Activated CD4-positive, alpha-beta memory T cell treated with anti-CD3 and anti-CD28 coated beads for 36 hours (primary cell): ENCODE measurements around the gene GAB1. TPM values are rescaled to one million over a fixed set of nuclear protein-coding genes. Genes with fewer than 3 reads are reported as not detected.

Source experiments
- CTCF ChIA-PET: fragments of 350-600 bp; sonication (Branson Sonifier 250); formaldehyde crosslinking; loops from one replicate; lab custom pipeline; 2021; ENCODE audit warnings: antibody characterized with exemption, inconsistent platforms; lab: Charles Lee
- POLR2A ChIA-PET: fragments of 350-600 bp; sonication (Branson Sonifier 250); formaldehyde crosslinking; loops from one replicate; lab custom pipeline; 2021; ENCODE audit warnings: antibody characterized with exemption; lab: Charles Lee
- DNase-seq: peaks from one replicate; pipeline ENCODE4 v3.0.0-alpha.2; 2020
- H3K27ac Mint-ChIP-seq: one replicate; pipeline ENCODE4 v1.8.0; 2021; ENCODE audit warnings: mixed read lengths
- H3K27me3 Mint-ChIP-seq: one replicate; pipeline ENCODE4 v1.8.0; 2021; ENCODE audit warnings: mixed read lengths
- H3K36me3 Mint-ChIP-seq: one replicate; pipeline ENCODE4 v1.8.0; 2021; ENCODE audit warnings: mixed read lengths
- H3K4me1 Mint-ChIP-seq: one replicate; pipeline ENCODE4 v1.8.0; 2021; ENCODE audit warnings: low read depth, mixed read lengths
- H3K4me3 Mint-ChIP-seq: one replicate; pipeline ENCODE4 v1.8.0; 2021; ENCODE audit warnings: mild to moderate bottlenecking, mixed read lengths
- H3K9me3 Mint-ChIP-seq: one replicate; pipeline ENCODE4 v1.8.0; 2021; ENCODE audit warnings: mixed read lengths
- intact Hi-C: fragments of 100-400 bp; cut with micrococcal nuclease; formaldehyde crosslinking; loops from one replicate; pipeline ENCODE4 v1.15.1; 2023
- total RNA-seq, 2 experiments: library from RNA; stranded (reverse); gene quantifications; one replicate each; pipeline ENCODE4 v1.2.3, GENCODE V29; 2021

GAB1 gene
- total RNA-seq, 2 experiments from 2014 or later = 0.34 to 0.45 TPM

GRCh38 chr4:143441678-143442077, 105.0 kb downstream of the GAB1 start:
- H3K36me3 Mint-ChIP-seq = no peaks in the 10 kb centered on the region
- H3K4me3 Mint-ChIP-seq = no peak overlapping the region
- H3K4me1 Mint-ChIP-seq = no peaks in the 10 kb centered on the region
- H3K27me3 Mint-ChIP-seq = no peaks in the 10 kb centered on the region
- DNase-seq = no peak
- no peak overlapping the region for H3K27ac Mint-ChIP-seq
- ChIA-PET POLR2A (no interaction called here), CTCF (no interaction called here)
- no peaks in the 10 kb centered on the region for H3K9me3 Mint-ChIP-seq
- intact Hi-C loops = no loop called here

- H3K9me3 Mint-ChIP-seq = no peaks in the 10 kb centered on the region
- CTCF ChIA-PET = no interaction called here
- intact Hi-C loops = no loop called here
Measured at GRCh38 chr4:143443728-143444127, 107.1 kb downstream of the GAB1 start.

GRCh38 chr4:143451186-143451585, 114.5 kb downstream of the GAB1 start:
- POLR2A ChIA-PET = no interaction called here
- CTCF ChIA-PET = no interaction called here

More at GRCh38 chr4:143443728-143444127, 107.1 kb downstream of the GAB1 start:
- no peaks in the 10 kb centered on the region for H3K4me1 Mint-ChIP-seq
- no peak overlapping the region for H3K27ac Mint-ChIP-seq
- no peak overlapping the region for H3K4me3 Mint-ChIP-seq
- POLR2A ChIA-PET = no interaction called here
- H3K36me3 Mint-ChIP-seq = no peaks in the 10 kb centered on the region
- DNase-seq = no peak
- H3K27me3 Mint-ChIP-seq = no peaks in the 10 kb centered on the region

GRCh38 chr4:143455211-143455610, 118.5 kb downstream of the GAB1 start:
- ChIA-PET POLR2A (no interaction called here), CTCF (no interaction called here)
- no peak overlapping the region for H3K4me3 Mint-ChIP-seq

More at GRCh38 chr4:143451186-143451585, 114.5 kb downstream of the GAB1 start:
- H3K27me3 Mint-ChIP-seq = peaks cover 7% of the 10 kb centered on the region
- no peak overlapping the region for H3K4me3 Mint-ChIP-seq
- no peak for DNase-seq
- H3K27ac Mint-ChIP-seq = no peak overlapping the region
- H3K4me1 Mint-ChIP-seq = no peaks in the 10 kb centered on the region
- no peaks in the 10 kb centered on the region for H3K36me3 Mint-ChIP-seq
- intact Hi-C loops = no loop called here
- no peaks in the 10 kb centered on the region for H3K9me3 Mint-ChIP-seq

GRCh38 chr4:143458966-143459365, 122.3 kb downstream of the GAB1 start:
- intact Hi-C loops = no loop called here
- ChIA-PET CTCF (no interaction called here), POLR2A (no interaction called here)
- no peak overlapping the region for H3K27ac Mint-ChIP-seq
- H3K36me3 Mint-ChIP-seq = no peaks in the 10 kb centered on the region
- H3K4me3 Mint-ChIP-seq = no peak overlapping the region
- H3K27me3 Mint-ChIP-seq = peaks cover 3% of the 10 kb centered on the region
- DNase-seq = no peak
- no peaks in the 10 kb centered on the region for H3K4me1 Mint-ChIP-seq
- no peaks in the 10 kb centered on the region for H3K9me3 Mint-ChIP-seq

More at GRCh38 chr4:143455211-143455610, 118.5 kb downstream of the GAB1 start:
- peaks cover 8% of the 10 kb centered on the region for H3K27me3 Mint-ChIP-seq
- no peak for DNase-seq
- H3K36me3 Mint-ChIP-seq = no peaks in the 10 kb centered on the region
- no peaks in the 10 kb centered on the region for H3K9me3 Mint-ChIP-seq
- no peaks in the 10 kb centered on the region for H3K4me1 Mint-ChIP-seq
- no peak overlapping the region for H3K27ac Mint-ChIP-seq
- intact Hi-C loops = no loop called here

- ChIA-PET POLR2A (no interaction called here), CTCF (no interaction called here)
- Mint-ChIP-seq H3K9me3 (no peaks in the 10 kb centered on the region), H3K4me1 (no peaks in the 10 kb centered on the region), H3K27ac (no peak overlapping the region), H3K36me3 (no peaks in the 10 kb centered on the region), H3K4me3 (no peak overlapping the region), H3K27me3 (peaks cover 8% of the 10 kb centered on the region)
- intact Hi-C loops = no loop called here
- DNase-seq = no peak
Measured at GRCh38 chr4:143473334-143474126, 136.9 kb downstream of the GAB1 start.

- H3K9me3 Mint-ChIP-seq = no peaks in the 10 kb centered on the region
- H3K36me3 Mint-ChIP-seq = no peaks in the 10 kb centered on the region
- ChIA-PET POLR2A (no interaction called here), CTCF (no interaction called here)
- no peaks in the 10 kb centered on the region for H3K4me1 Mint-ChIP-seq
- peaks cover 1% of the 10 kb centered on the region for H3K27me3 Mint-ChIP-seq
- DNase-seq = no peak
- no peak overlapping the region for H3K4me3 Mint-ChIP-seq
- intact Hi-C loops = no loop called here
- no peak overlapping the region for H3K27ac Mint-ChIP-seq
Measured at GRCh38 chr4:143477487-143477886, 140.8 kb downstream of the GAB1 start.

GRCh38 chr4:143481361-143481760, 144.7 kb downstream of the GAB1 start:
- CTCF ChIA-PET = no interaction called here
- intact Hi-C loops = no loop called here
- no peaks in the 10 kb centered on the region for H3K9me3 Mint-ChIP-seq
- POLR2A ChIA-PET = no interaction called here
- H3K4me3 Mint-ChIP-seq = no peak overlapping the region
- peaks cover 11% of the 10 kb centered on the region for H3K27me3 Mint-ChIP-seq
- H3K27ac Mint-ChIP-seq = no peak overlapping the region
- no peaks in the 10 kb centered on the region for H3K4me1 Mint-ChIP-seq
- no peaks in the 10 kb centered on the region for H3K36me3 Mint-ChIP-seq
- DNase-seq = no peak

GRCh38 chr4:143482840-143483239, 146.2 kb downstream of the GAB1 start:
- Mint-ChIP-seq H3K27ac (no peak overlapping the region), H3K27me3 (peaks cover 11% of the 10 kb centered on the region), H3K4me1 (no peaks in the 10 kb centered on the region), H3K4me3 (no peak overlapping the region), H3K36me3 (no peaks in the 10 kb centered on the region), H3K9me3 (no peaks in the 10 kb centered on the region)
- POLR2A ChIA-PET = no interaction called here
- CTCF ChIA-PET = no interaction called here
- intact Hi-C loops = no loop called here
- no peak for DNase-seq

- no peaks in the 10 kb centered on the region for H3K4me1 Mint-ChIP-seq
- DNase-seq = no peak
- no peak overlapping the region for H3K27ac Mint-ChIP-seq
- H3K9me3 Mint-ChIP-seq = no peaks in the 10 kb centered on the region
- H3K36me3 Mint-ChIP-seq = no peaks in the 10 kb centered on the region
- no peak overlapping the region for H3K4me3 Mint-ChIP-seq
- CTCF ChIA-PET = no interaction called here
- POLR2A ChIA-PET = no interaction called here
- peaks cover 13% of the 10 kb centered on the region for H3K27me3 Mint-ChIP-seq
- intact Hi-C loops = no loop called here
Measured at GRCh38 chr4:143486314-143486713, 149.6 kb downstream of the GAB1 start.

- POLR2A ChIA-PET = no interaction called here
- no peaks in the 10 kb centered on the region for H3K9me3 Mint-ChIP-seq
- intact Hi-C loops = no loop called here
- DNase-seq = no peak
- H3K27me3 Mint-ChIP-seq = peaks cover 13% of the 10 kb centered on the region
- CTCF ChIA-PET = no interaction called here
- H3K36me3 Mint-ChIP-seq = no peaks in the 10 kb centered on the region
- no peaks in the 10 kb centered on the region for H3K4me1 Mint-ChIP-seq
- no peak overlapping the region for H3K27ac Mint-ChIP-seq
- no peak overlapping the region for H3K4me3 Mint-ChIP-seq
Measured at GRCh38 chr4:143488687-143489086, 152.0 kb downstream of the GAB1 start.

GRCh38 chr4:143489106-143489505, 152.4 kb downstream of the GAB1 start:
- POLR2A ChIA-PET = no interaction called here
- Mint-ChIP-seq H3K27me3 (peaks cover 13% of the 10 kb centered on the region), H3K27ac (no peak overlapping the region), H3K4me3 (no peak overlapping the region), H3K36me3 (no peaks in the 10 kb centered on the region), H3K9me3 (no peaks in the 10 kb centered on the region), H3K4me1 (no peaks in the 10 kb centered on the region)
- no peak for DNase-seq
- intact Hi-C loops = no loop called here
- CTCF ChIA-PET = no interaction called here

GRCh38 chr4:143498021-143498420, 161.3 kb downstream of the GAB1 start:
- Mint-ChIP-seq H3K9me3 (no peaks in the 10 kb centered on the region), H3K27ac (no peak overlapping the region), H3K4me3 (no peak overlapping the region), H3K36me3 (no peaks in the 10 kb centered on the region), H3K27me3 (no peaks in the 10 kb centered on the region), H3K4me1 (no peaks in the 10 kb centered on the region)
- intact Hi-C loops = no loop called here
- ChIA-PET CTCF (no interaction called here), POLR2A (no interaction called here)
- DNase-seq = no peak
